Thyroid gland (tissue), 4 donors: ENCODE data around the gene SLC4A1AP. TPM values are rescaled to one million over a fixed set of nuclear protein-coding genes. Genes with fewer than 3 reads are reported as not detected.

ENCODE experiments used
- DNase-seq, 2 donors: peaks; one replicate each; pipeline ENCODE4 v3.0.0-alpha.2; 2019
- H3K27ac ChIP-seq, 3 donors: fragments of 200-600 bp; sonication (generic); 1 replicate in 2 of 3; 2 replicates in 1 of 3; pipeline ENCODE4 v1.5.1; 2016 to 2019; ENCODE audit warnings: mild to moderate bottlenecking in 1 of 3, moderate library complexity in 1 of 3
- H3K27me3 ChIP-seq: fragments of 200-600 bp; sonication (generic); one replicate; pipeline ENCODE4 v1.5.1; 2019
- H3K36me3 ChIP-seq, 2 donors: fragments of 200-600 bp; sonication (generic); one replicate each; pipeline ENCODE4 v1.5.1; 2016 to 2019
- H3K4me1 ChIP-seq, 2 donors: fragments of 200-600 bp; sonication (generic); one replicate each; pipeline ENCODE4 v1.5.1; 2017 to 2019
- H3K4me3 ChIP-seq, 3 donors: fragments of 200-600 bp; sonication (generic); replicated peaks in 1 of 3; 1 replicate in 2 of 3; 2 replicates in 1 of 3; pipeline ENCODE4 v1.5.1; 2016; ENCODE audit warnings: mild to moderate bottlenecking in 1 of 3
- H3K9me3 ChIP-seq: fragments of 200-600 bp; sonication (generic); one replicate; pipeline ENCODE4 v1.5.1; 2017
- CTCF ChIP-seq, 6 experiments: fragments of 200-600 bp in 3 of 6; fragments of 450-650 bp in 3 of 6; sonication (generic) in 3 of 6; IDR thresholded peaks; one replicate each; pipeline ENCODE4 v1.5.1; 2016 to 2019; ENCODE audit warnings: antibody characterized with exemption in 6 of 6, mild to moderate bottlenecking in 2 of 6, inconsistent platforms in 1 of 6, moderate library complexity in 1 of 6
- POLR2A ChIP-seq, 2 donors: fragments of 450-650 bp; IDR thresholded peaks; one replicate each; pipeline ENCODE4 v1.6.1; 2017; ENCODE audit warnings: antibody characterized with exemption in 2 of 2, mild to moderate bottlenecking in 2 of 2, moderate library complexity in 1 of 2
- WGBS, 2 donors: methylation state at CpG; one replicate each; pipeline ENCODE4 v1.1.5; 2017; 5-methylcytosine and 5-hydroxymethylcytosine counted together
- intact Hi-C: fragments of 100-400 bp; cut with DNase I; formaldehyde crosslinking; loops from one replicate; pipeline ENCODE4 v1.15.1; 2023
- total RNA-seq, 4 donors: library from RNA; depleted of rRNA; stranded (reverse); fragments of >200 nt; gene quantifications; one replicate each; pipeline ENCODE4 v1.2.3, GENCODE V29; 2016

SLC4A1AP gene
- total RNA-seq, 4 donors from 2014 or later, result 16.5 to 26.6 (median 23.4) TPM

GRCh38 chr2:27736031-27736889 lies 72.6 kb downstream of the SLC4A1AP start:
- intact Hi-C loops, result no loop called here
- no peaks in the 10 kb centered on the region for H3K27me3 ChIP-seq
- H3K4me1 ChIP-seq, result peaks cover 0 to 19% of the 10 kb centered on the region in 2 donors
- DNase-seq, result no peak
- WGBS, 2 donors, result 94 to 95% methylated on average over 10 of the region's 10 CpGs
- H3K9me3 ChIP-seq, result no peaks in the 10 kb centered on the region
- H3K36me3 ChIP-seq, result no peaks in the 10 kb centered on the region
- TF ChIP-seq POLR2A (IDR thresholded peaks at IDR 0.05), result no peak
- TF ChIP-seq CTCF (IDR thresholded peaks at IDR 0.05), result no peak
- peak overlapping the region; percentile 52 to 88 (median 77) for H3K27ac ChIP-seq
- peak overlapping the region in 1 of 3 donors; percentile 39 for H3K4me3 ChIP-seq

- Histone ChIP-seq H3K4me1 (peaks cover 0 to 19% of the 10 kb centered on the region in 2 donors), H3K36me3 (no peaks in the 10 kb centered on the region), H3K27ac (peak overlapping the region in 1 of 3 donors; percentile 23), H3K4me3 (no peak overlapping the region), H3K9me3 (no peaks in the 10 kb centered on the region), H3K27me3 (no peaks in the 10 kb centered on the region)
- 95 to 96% methylated on average over 6 of the region's 6 CpGs for WGBS, 2 donors
- TF ChIP-seq CTCF (IDR thresholded peaks at IDR 0.05), result no peak
- TF ChIP-seq POLR2A (IDR thresholded peaks at IDR 0.05), result no peak
- no peak for DNase-seq
- intact Hi-C loops, result no loop called here
These were observed 73.2 kb downstream of the SLC4A1AP start for GRCh38 chr2:27736890-27737204.

GRCh38 chr2:27737676-27738348 lies 74.1 kb downstream of the SLC4A1AP start:
- Histone ChIP-seq H3K36me3 (no peaks in the 10 kb centered on the region), H3K9me3 (no peaks in the 10 kb centered on the region), H3K27ac (peak overlapping the region in 2 of 3 donors; percentile 9 to 23), H3K4me3 (no peak overlapping the region), H3K4me1 (peaks cover 0 to 19% of the 10 kb centered on the region in 2 donors), H3K27me3 (no peaks in the 10 kb centered on the region)
- no peak for TF ChIP-seq POLR2A (IDR thresholded peaks at IDR 0.05)
- no peak for TF ChIP-seq CTCF (IDR thresholded peaks at IDR 0.05)
- 74 to 77% methylated on average over 7 of the region's 7 CpGs for WGBS, 2 donors
- intact Hi-C loops, result no loop called here
- DNase-seq, result no peak

- Histone ChIP-seq H3K36me3 (no peaks in the 10 kb centered on the region), H3K4me3 (no peak overlapping the region), H3K4me1 (peaks cover 0 to 19% of the 10 kb centered on the region in 2 donors), H3K9me3 (no peaks in the 10 kb centered on the region), H3K27me3 (no peaks in the 10 kb centered on the region), H3K27ac (peak overlapping the region in 1 of 3 donors; percentile 9)
- WGBS, 2 donors, result 89 to 91% methylated on average over 13 of the region's 13 CpGs
- intact Hi-C loops, result no loop called here
- DNase-seq, result no peak
- TF ChIP-seq POLR2A (IDR thresholded peaks at IDR 0.05) (no peak), CTCF (IDR thresholded peaks at IDR 0.05) (no peak)
These were observed 74.8 kb downstream of the SLC4A1AP start for GRCh38 chr2:27738349-27739057.
